Activated T-helper 2 cell treated with anti-CD3 and anti-CD28 coated beads, Interferon-gamma antibody, Interleukin-2, Interleukin-4, amounts not matched to agents 10 μg/mL and 5 μg/mL and 100 μg/mL, durations not matched to agents 14 hours and 24 hours and 36 hours (primary cell): ENCODE data around the gene TMEM14A. TPM values are rescaled to one million over a fixed set of nuclear protein-coding genes. Genes with fewer than 3 reads are reported as not detected.
A peak's percentile ranks its signal among the peaks of the same experiment; 100 is the strongest.

ENCODE experiments used
- DNase-seq: peaks from one replicate; pipeline ENCODE4 v3.0.0; 2021; ENCODE audit warnings: low spot score
- H3K27ac Mint-ChIP-seq: one replicate; pipeline ENCODE4 v1.8.0; 2021; ENCODE audit warnings: mixed read lengths
- H3K27me3 Mint-ChIP-seq: one replicate; pipeline ENCODE4 v1.8.0; 2021; ENCODE audit warnings: low read depth, mixed read lengths
- H3K36me3 Mint-ChIP-seq: one replicate; pipeline ENCODE4 v1.8.0; 2021; ENCODE audit warnings: low read depth, mixed read lengths
- H3K4me1 Mint-ChIP-seq: one replicate; pipeline ENCODE4 v1.8.0; 2021; ENCODE audit warnings: low read depth, mixed read lengths
- H3K4me3 Mint-ChIP-seq: one replicate; pipeline ENCODE4 v1.8.0; 2021; ENCODE audit warnings: low read depth, mild to moderate bottlenecking, moderate library complexity, mixed read lengths
- H3K9me3 Mint-ChIP-seq: one replicate; pipeline ENCODE4 v1.8.0; 2021; ENCODE audit warnings: mixed read lengths
- intact Hi-C: fragments of 100-400 bp; cut with micrococcal nuclease; formaldehyde crosslinking; loops from one replicate; pipeline ENCODE4 v1.15.1; 2023
- total RNA-seq: library from RNA; stranded (reverse); gene quantifications from 2 replicates; pipeline ENCODE4 v1.2.3, GENCODE V29; 2022

The TMEM14A gene
- total RNA-seq: 17.0 and 18.9 TPM in 2 replicates

- H3K9me3 Mint-ChIP-seq: no peaks in the 10 kb centered on the region
- peak; percentile 91 for DNase-seq
- intact Hi-C loops: loop anchor here (1.0 kb wide), 1 partner anchor 7 kb away; no protein-coding TSS in a partner anchor
These were observed at the start of gene TMEM14A for GRCh38 chr6:52670502-52671409. TSS of gene TMEM14A (plus strand) at chr6:52671113. CDS start at chr6:52677103, 5,990 bp downstream.

GRCh38 chr6:52621631-52622030 is 49.3 kb upstream of the TMEM14A start:
- Mint-ChIP-seq H3K36me3 (no peaks in the 10 kb centered on the region), H3K4me1 (no peaks in the 10 kb centered on the region), H3K4me3 (no peak overlapping the region), H3K27ac (no peak overlapping the region), H3K27me3 (peaks cover 21% of the 10 kb centered on the region), H3K9me3 (no peaks in the 10 kb centered on the region)
- intact Hi-C loops: no loop called here
- DNase-seq: no peak

More at GRCh38 chr6:52670502-52671409, at the start of gene TMEM14A:
- Mint-ChIP-seq H3K4me3 (peak within 1 kb of the TSS; percentile 91), H3K27ac (peak within 1 kb of the TSS; percentile 71), H3K4me1 (peaks cover 52% of the 10 kb centered on the region), H3K36me3 (peaks cover 14% of the 10 kb centered on the region), H3K27me3 (peaks cover 2% of the 10 kb centered on the region)

GRCh38 chr6:52622810-52623209 is 48.1 kb upstream of the TMEM14A start:
- H3K27ac Mint-ChIP-seq: no peak overlapping the region
- intact Hi-C loops: no loop called here
- H3K9me3 Mint-ChIP-seq: no peaks in the 10 kb centered on the region
- peaks cover 18% of the 10 kb centered on the region for H3K27me3 Mint-ChIP-seq
- H3K36me3 Mint-ChIP-seq: no peaks in the 10 kb centered on the region
- no peaks in the 10 kb centered on the region for H3K4me1 Mint-ChIP-seq
- no peak for DNase-seq
- no peak overlapping the region for H3K4me3 Mint-ChIP-seq

GRCh38 chr6:52632011-52632410 is 38.9 kb upstream of the TMEM14A start:
- Mint-ChIP-seq H3K27me3 (no peaks in the 10 kb centered on the region), H3K4me3 (no peak overlapping the region), H3K9me3 (peaks cover 4% of the 10 kb centered on the region), H3K27ac (no peak overlapping the region), H3K36me3 (no peaks in the 10 kb centered on the region), H3K4me1 (peaks cover 19% of the 10 kb centered on the region)
- DNase-seq: no peak
- intact Hi-C loops: loop anchor here (10.0 kb wide), 1 partner anchor 57 kb away; the partner anchor contains the start of gene TRAM2

GRCh38 chr6:52634211-52634610 is 36.7 kb upstream of the TMEM14A start:
- Mint-ChIP-seq H3K9me3 (peaks cover 4% of the 10 kb centered on the region), H3K36me3 (no peaks in the 10 kb centered on the region), H3K4me1 (peaks cover 23% of the 10 kb centered on the region), H3K4me3 (peak overlapping the region; percentile 7), H3K27ac (peak overlapping the region; percentile 37), H3K27me3 (no peaks in the 10 kb centered on the region)
- DNase-seq: no peak
- intact Hi-C loops: loop anchor here (10.0 kb wide), 1 partner anchor 59 kb away; the partner anchor contains the start of gene TRAM2

GRCh38 chr6:52635049-52635577 is 35.8 kb upstream of the TMEM14A start:
- Mint-ChIP-seq H3K36me3 (no peaks in the 10 kb centered on the region), H3K27ac (peak overlapping the region; percentile 53), H3K9me3 (peaks cover 4% of the 10 kb centered on the region), H3K4me3 (peak overlapping the region; percentile 13), H3K27me3 (no peaks in the 10 kb centered on the region), H3K4me1 (peaks cover 26% of the 10 kb centered on the region)
- DNase-seq: no peak
- intact Hi-C loops: loop anchor here (1.0 to 10.0 kb wide), 3 partner anchors 60 to 478 kb away; partner anchors contain the start of gene TRAM2

- Mint-ChIP-seq H3K4me3 (no peak overlapping the region), H3K27ac (no peak overlapping the region), H3K36me3 (no peaks in the 10 kb centered on the region), H3K27me3 (no peaks in the 10 kb centered on the region), H3K4me1 (peaks cover 38% of the 10 kb centered on the region), H3K9me3 (peaks cover 4% of the 10 kb centered on the region)
- no peak for DNase-seq
- intact Hi-C loops: loop anchor here (5.0 to 10.0 kb wide), 2 partner anchors 62 to 100 kb away; partner anchors contain the start of gene TRAM2
These were observed 34.1 kb upstream of the TMEM14A start for GRCh38 chr6:52636830-52637229.

GRCh38 chr6:52639493-52639892 is 31.4 kb upstream of the TMEM14A start:
- Mint-ChIP-seq H3K4me1 (peaks cover 55% of the 10 kb centered on the region), H3K4me3 (no peak overlapping the region), H3K27me3 (no peaks in the 10 kb centered on the region), H3K9me3 (peaks cover 4% of the 10 kb centered on the region), H3K36me3 (no peaks in the 10 kb centered on the region), H3K27ac (no peak overlapping the region)
- DNase-seq: no peak
- intact Hi-C loops: loop anchor here (5.0 to 10.0 kb wide), 2 partner anchors 65 to 102 kb away; partner anchors contain the start of gene TRAM2

- H3K4me3 Mint-ChIP-seq: no peak overlapping the region
- H3K27me3 Mint-ChIP-seq: no peaks in the 10 kb centered on the region
- peaks cover 48% of the 10 kb centered on the region for H3K4me1 Mint-ChIP-seq
- H3K9me3 Mint-ChIP-seq: peaks cover 4% of the 10 kb centered on the region
- DNase-seq: no peak
- no peaks in the 10 kb centered on the region for H3K36me3 Mint-ChIP-seq
- no peak overlapping the region for H3K27ac Mint-ChIP-seq
- intact Hi-C loops: no loop called here
These were observed 30.7 kb upstream of the TMEM14A start for GRCh38 chr6:52640170-52640569.

GRCh38 chr6:52640916-52641315 is 30.0 kb upstream of the TMEM14A start:
- intact Hi-C loops: no loop called here
- no peak overlapping the region for H3K4me3 Mint-ChIP-seq

GRCh38 chr6:52641388-52641787 is 29.5 kb upstream of the TMEM14A start:
- H3K36me3 Mint-ChIP-seq: no peaks in the 10 kb centered on the region
- DNase-seq: no peak
- H3K4me1 Mint-ChIP-seq: peaks cover 42% of the 10 kb centered on the region
- peaks cover under 1% of the 10 kb centered on the region for H3K9me3 Mint-ChIP-seq
- no peak overlapping the region for H3K27ac Mint-ChIP-seq
- H3K27me3 Mint-ChIP-seq: no peaks in the 10 kb centered on the region
- H3K4me3 Mint-ChIP-seq: no peak overlapping the region
- intact Hi-C loops: no loop called here

More at GRCh38 chr6:52640916-52641315, 30.0 kb upstream of the TMEM14A start:
- peaks cover 45% of the 10 kb centered on the region for H3K4me1 Mint-ChIP-seq
- no peaks in the 10 kb centered on the region for H3K36me3 Mint-ChIP-seq
- H3K27me3 Mint-ChIP-seq: no peaks in the 10 kb centered on the region
- H3K9me3 Mint-ChIP-seq: peaks cover 4% of the 10 kb centered on the region
- DNase-seq: no peak
- H3K27ac Mint-ChIP-seq: no peak overlapping the region

GRCh38 chr6:52641826-52642225 is 29.1 kb upstream of the TMEM14A start:
- Mint-ChIP-seq H3K9me3 (no peaks in the 10 kb centered on the region), H3K27ac (no peak overlapping the region), H3K4me3 (no peak overlapping the region), H3K27me3 (no peaks in the 10 kb centered on the region), H3K4me1 (peaks cover 41% of the 10 kb centered on the region), H3K36me3 (no peaks in the 10 kb centered on the region)
- DNase-seq: no peak
- intact Hi-C loops: no loop called here

GRCh38 chr6:52642368-52642767 is 28.5 kb upstream of the TMEM14A start:
- DNase-seq: no peak
- peaks cover 2% of the 10 kb centered on the region for H3K27me3 Mint-ChIP-seq
- intact Hi-C loops: no loop called here
- no peak overlapping the region for H3K4me3 Mint-ChIP-seq
- no peaks in the 10 kb centered on the region for H3K9me3 Mint-ChIP-seq
- peaks cover 40% of the 10 kb centered on the region for H3K4me1 Mint-ChIP-seq
- no peaks in the 10 kb centered on the region for H3K36me3 Mint-ChIP-seq
- no peak overlapping the region for H3K27ac Mint-ChIP-seq
